Ammon's horn (tissue), 1 donor: Measurements from ENCODE around the gene NFATC1.

Experiments used
- DNase-seq: peaks from one replicate; pipeline ENCODE4 v3.0.0-alpha.2; 2016; ENCODE audit warnings: low spot score

Gene NFATC1

DNA sequence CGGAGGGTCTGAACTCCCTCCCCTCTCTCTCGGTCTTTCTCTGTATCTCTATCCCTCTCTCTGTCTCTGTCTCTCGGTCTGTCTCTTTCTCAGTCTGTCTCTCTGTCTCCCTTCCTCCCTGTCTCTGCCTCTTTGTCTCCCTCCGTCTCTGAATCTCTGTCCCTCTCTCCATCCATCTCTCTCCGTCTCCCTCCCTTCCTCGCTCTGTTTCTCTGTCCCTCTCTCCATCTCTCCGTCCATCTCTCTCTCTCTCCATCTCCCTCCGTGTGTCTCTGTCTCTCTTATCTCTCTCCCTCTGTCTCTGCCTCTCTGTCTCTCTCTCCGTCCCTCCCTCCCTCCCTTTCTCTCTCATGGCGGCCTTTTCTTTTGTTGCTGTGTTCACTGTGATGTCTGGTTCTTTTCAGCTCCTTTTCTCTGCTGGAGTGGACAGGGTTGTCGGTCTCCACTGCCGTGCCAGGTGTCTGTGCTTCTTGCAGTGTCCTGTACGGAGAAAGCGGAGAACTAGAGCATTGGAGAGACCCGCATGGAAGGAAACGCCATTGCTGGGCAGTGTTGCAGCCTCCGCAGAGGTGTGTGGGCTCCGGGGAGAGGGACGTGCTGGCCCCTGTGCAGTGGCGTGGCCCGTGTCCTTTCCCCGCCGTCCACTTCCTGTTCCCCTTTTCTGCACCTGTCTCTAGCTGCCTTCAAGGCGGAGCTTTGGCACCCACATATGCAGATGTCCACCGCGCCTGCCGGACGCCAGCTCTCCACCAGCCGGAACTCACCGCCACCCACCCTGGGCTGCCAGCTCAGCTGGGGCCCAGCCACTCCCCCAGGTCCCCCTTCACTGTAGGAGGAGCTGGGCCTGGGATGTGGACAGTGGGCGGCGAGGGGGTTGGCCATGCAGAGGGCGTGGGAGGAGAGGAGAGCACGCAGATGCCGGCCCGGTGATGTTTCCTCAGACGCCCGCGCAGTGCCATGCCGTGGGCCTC, 113.1 kb downstream of the NFATC1 start:
- DNase-seq, result no peak

- DNase-seq, result no peak
Measured at GRCh38 chr18:79509536-79509930, 113.8 kb downstream of the NFATC1 start.

- no peak for DNase-seq
Measured at GRCh38 chr18:79510046-79510685, 114.4 kb downstream of the NFATC1 start.

GRCh38 chr18:79510731-79511241, 115.1 kb downstream of the NFATC1 start:
- DNase-seq, result no peak

DNA sequence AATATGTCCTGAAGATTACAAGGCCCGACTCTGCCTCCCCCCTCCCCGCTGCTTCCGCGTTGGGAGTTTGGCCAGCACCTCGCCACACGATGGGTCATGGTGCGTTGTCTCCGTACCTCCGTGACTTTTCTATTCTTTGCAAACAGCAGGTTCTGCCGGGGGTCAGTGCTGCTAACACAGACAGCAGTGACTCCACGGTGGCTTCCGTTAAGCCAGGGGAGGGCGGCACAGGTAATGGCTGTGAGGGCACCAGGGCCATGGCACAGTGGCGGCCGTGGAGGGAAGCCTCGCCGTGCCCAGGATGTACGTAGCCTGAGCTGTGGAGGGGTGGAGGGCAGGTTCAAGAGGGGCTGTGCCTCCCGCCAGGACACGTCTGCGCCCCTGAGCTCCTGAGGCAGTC, 115.5 kb downstream of the NFATC1 start:
- no peak for DNase-seq

DNA sequence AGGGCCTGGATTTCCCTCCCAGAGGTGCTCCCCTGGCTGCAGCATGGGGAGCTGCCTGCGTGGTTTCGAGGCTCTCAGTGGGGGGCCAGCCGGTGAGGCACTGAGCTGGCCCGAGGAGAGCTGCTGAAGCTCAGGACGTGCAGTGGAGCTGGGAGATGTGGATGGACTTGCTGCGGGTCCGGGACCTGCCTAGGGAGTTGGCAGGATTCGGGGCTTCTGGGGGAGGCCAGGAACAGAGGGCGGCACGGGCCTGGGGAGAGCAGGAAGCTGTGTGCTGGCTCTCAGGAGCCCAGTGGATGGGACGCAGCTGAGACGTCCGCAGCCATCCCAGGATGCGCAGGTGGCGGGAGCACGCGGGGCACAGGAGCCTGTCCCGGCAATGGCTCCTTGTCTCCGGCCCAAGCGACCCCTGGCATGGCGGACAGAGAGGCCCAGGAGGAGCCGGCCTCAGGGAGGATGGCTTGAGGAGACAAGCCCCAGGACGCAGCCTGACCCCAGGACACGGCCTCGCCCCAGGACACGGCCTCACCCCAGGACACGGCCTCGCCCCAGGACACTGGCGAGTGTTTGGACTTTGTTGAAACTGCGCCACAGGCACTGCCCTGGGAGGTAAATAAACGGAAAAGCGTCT, 116.1 kb downstream of the NFATC1 start:
- no peak for DNase-seq

GRCh38 chr18:79512461-79513380, 117.0 kb downstream of the NFATC1 start:
- DNase-seq, result no peak

- no peak for DNase-seq
Measured at GRCh38 chr18:79513381-79514081, 117.8 kb downstream of the NFATC1 start.

GRCh38 chr18:79515331-79515730, 119.6 kb downstream of the NFATC1 start:
- DNase-seq, result no peak

DNA sequence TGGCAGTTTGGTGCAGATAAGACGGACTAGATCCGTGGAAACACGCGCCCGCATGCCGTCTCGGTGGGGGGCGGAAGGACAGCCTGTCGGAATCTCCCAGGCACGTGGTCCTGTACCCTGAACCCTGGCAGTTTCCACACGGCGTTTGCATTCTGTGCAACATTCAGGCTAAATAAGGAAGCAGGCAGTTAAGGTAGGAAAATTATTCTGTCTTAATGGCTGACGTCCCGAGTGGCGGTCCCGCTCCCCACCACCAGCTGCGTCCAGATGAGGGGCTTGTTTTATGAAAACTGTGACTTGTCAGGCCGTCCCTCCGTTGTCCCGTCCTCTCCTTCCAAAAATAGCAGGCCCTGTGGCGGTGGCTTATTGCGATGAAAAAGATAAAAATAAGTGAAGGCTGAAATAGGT, 120.2 kb downstream of the NFATC1 start:
- DNase-seq, result no peak

DNA sequence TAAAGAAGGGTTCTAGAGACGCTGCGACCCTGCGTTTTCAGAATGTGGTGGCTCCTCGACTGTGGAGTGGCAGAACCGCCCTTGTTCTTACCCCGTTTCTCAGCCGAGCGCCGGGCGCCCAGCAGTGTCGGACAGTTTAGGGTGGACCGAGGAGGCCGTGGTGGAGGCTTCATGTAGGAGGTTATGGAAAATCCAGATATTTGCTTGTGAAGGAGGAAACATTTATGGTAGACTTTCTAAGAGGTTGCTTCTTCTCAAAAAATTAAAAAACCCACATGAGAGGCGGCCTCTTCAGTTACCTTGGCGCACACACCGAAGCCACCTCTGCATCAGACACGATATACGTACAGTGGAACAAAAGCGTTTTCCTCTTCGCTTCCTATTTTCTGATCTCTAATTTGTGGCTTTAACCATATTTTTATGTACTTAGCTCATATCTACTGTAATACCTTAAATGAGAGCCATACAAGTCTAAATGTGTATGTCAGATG, 120.8 kb downstream of the NFATC1 start:
- no peak for DNase-seq

DNA sequence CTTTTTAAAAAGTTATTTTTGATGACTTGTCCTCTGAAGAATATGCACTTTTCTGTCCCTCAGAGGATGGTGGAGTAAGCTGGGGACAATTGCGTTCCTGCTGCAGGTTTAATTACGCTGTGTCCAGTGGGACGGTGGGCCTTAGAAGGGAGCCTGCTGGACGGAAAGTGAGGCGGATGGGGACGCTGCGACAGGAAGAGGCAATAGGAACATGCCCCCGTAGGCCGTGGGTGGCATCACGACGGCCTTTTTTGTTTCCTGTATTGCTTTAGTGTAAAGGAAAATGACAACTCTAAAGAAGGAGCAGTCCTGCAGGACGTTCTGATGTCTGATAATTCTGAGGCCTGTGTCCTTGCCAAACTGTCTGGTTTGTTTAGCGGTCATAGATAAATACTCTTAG, 121.6 kb downstream of the NFATC1 start:
- DNase-seq, result no peak

DNA sequence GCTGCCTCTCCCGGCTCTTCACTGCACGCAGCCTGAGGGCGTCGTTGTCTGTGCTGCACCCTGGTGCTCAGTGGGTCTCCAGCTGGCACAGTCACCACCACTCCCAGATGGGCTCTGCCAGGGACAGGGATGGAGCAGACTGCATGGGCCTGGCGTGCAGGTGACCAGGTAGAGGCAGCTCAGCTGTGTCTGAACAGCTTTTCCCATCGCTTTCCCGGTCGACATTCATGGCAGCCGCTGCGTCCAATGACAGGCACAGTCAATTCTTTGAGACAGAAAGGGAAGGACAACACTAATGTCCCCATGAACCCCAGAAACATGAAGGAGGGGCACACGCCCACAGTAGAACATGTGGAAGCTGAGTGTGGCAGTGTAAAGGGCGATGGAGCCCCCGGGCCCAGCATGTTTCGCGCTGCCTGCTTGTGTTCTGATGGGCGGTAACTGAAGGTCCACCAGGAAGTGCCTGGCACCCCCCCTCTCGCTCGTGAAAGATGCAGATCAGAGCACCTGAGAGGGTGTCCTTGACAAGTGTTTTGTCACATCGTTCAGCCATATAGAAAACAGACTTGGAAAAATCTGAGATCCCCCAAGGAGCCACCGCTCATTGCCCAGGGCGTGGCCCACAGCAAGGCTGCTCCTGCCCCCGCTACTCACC, 122.4 kb downstream of the NFATC1 start:
- DNase-seq, result no peak

- DNase-seq, result no peak
Measured at GRCh38 chr18:79518683-79519128, 123.0 kb downstream of the NFATC1 start.

DNA sequence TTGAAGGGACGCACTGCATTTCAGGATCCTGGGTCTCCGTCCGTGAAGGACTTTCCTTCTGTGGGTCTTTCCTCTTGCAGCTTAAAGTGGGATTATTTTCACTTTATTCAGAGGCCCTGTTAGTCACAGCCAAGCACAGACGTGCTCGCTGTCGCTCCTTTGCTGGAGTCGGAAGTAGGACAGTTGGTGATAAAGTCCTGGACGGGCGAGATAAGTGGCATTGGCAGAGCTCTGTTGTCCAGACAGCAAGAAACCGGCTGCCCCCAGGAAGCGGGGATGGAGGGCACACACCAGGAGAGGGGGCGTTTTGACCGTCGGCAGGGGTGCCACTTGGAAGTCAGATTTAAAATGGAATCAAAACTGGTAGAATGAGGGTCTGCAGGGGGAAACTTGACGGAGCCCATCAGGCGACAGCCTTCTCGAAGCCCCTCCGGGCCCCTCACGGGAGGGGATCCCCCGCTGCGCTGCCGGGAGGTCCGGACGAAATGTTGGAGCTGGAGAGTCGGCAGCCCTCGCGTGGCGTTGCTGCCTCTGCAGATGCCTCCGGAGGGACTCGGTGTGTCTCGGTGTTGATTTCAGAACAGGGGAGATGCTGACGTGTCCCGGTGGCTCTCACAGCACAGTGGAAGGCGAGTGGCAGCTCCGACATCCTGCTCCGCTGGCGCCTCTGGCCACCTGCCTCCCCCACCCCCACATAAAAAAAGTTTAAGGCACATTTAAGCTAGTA, 124.2 kb downstream of the NFATC1 start:
- no peak for DNase-seq

DNA sequence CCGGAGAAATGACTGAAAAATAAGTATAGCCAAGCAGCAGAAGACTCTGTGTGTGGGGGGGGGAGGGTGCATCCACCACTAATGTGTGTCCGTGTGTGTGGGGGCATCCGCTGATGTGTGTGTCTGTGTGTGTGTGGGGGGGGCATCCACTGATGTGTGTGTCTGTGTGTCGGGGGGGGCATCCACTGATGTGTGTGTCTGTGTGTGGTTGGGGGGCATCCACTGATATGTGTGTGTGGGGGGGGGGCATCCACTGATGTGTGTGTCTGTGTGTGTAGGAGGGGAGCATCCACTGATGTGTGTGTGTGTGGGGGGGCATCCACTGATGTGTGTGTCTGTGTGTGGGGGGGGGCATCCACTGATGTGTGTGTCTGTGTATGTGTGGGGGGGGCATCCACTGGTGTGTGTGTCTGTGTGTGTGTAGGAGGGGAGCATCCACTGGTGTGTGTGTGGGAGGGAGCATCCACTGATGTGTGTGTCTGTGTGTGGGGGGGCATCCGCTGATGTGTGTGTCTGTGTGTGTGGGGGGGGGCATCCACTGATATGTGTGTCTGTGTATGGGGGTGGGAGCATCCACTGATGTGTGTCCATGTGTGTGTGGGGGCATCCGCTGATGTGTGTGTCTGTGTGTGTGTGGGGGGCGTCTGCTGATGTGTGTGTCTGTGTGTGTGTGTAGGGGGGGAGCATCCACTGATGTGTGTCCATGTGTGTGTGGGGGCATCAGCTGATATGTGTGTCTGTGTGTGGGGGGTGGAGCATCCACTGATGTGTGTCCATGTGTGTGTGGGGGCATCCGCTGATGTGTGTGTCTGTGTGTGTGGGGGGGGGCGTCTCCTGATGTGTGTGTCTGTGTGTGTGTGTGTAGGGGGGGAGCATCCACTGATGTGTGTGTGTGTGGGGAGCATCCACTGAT, 125.0 kb downstream of the NFATC1 start:
- no peak for DNase-seq

- DNase-seq, result no peak
Measured at GRCh38 chr18:79521416-79522205, 125.9 kb downstream of the NFATC1 start.
